Measurements from ENCODE around the gene UNC5CL.

The UNC5CL gene

DNA sequence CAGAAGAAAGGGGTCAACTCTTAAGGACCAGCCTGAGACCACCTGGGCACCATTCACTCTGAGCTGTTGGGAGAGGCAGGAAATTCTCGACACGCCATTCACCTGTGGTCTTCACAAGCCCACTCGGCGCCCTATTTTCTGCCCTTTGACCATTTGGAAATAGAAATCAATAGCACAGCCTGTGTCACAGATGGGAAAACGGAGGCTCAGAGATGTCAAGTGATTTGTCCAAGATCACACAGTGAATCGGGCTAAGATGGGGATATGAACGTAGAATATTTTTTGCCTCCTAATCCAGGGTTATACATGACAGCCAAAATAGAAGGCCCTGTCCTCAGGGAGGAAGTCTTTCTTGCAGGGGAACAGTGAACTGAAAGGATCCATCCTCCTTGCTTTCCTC lies 10.9 kb upstream of the UNC5CL start:
- no peaks in the 10 kb centered on the region for H3K27me3 ChIP-seq (ENCODE audit: control insufficient read depth in 1 of 2, insufficient read depth in 2 of 2, low read length in 2 of 2)
- H3K27ac ChIP-seq (ENCODE audit: low read length) = no peak overlapping the region
- H3K4me1 ChIP-seq (ENCODE audit: control insufficient read depth, insufficient read depth, low read length) = peaks cover 33% of the 10 kb centered on the region
- no peak overlapping the region for H3K9ac ChIP-seq (ENCODE audit: low read length in 2 of 2)
- no peaks in the 10 kb centered on the region for H3K9me3 ChIP-seq (ENCODE audit: control insufficient read depth in 2 of 2, low read length in 2 of 2)
- H3K36me3 ChIP-seq (ENCODE audit: control insufficient read depth in 2 of 2, insufficient read depth in 2 of 2, low read length in 2 of 2) = no peaks in the 10 kb centered on the region
- H3K4me3 ChIP-seq (ENCODE audit: low read length in 2 of 2) = peak overlapping the region in 1 of 2 donors; percentile 14

DNA sequence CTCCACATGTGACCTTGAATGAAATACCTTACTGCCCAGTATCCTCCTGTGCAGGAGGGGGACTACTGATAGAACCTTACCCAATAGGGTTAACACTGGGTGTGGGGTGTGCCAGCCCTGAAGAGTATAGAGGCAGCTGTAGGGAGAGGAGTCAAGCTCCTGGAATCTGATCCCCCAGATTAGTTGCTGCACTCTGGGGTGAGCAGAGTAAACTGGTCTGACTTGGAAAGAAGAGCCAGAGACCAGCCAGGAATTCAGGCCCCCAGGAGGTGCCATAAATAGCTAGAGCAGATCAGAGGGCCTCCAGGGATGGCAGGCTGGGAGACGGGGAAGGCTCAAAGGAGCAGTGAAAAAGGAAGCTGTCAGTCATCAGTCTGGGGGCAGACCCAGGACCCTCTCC lies 10.5 kb upstream of the UNC5CL start:
- Histone ChIP-seq H3K27me3 (ENCODE audit: control insufficient read depth in 1 of 2, insufficient read depth in 2 of 2, low read length in 2 of 2) (no peaks in the 10 kb centered on the region), H3K9me3 (ENCODE audit: control insufficient read depth in 2 of 2, low read length in 2 of 2) (no peaks in the 10 kb centered on the region), H3K4me3 (ENCODE audit: low read length in 2 of 2) (peak overlapping the region in 1 of 2 donors; percentile 14), H3K4me1 (ENCODE audit: control insufficient read depth, insufficient read depth, low read length) (peaks cover 29% of the 10 kb centered on the region), H3K9ac (ENCODE audit: low read length in 2 of 2) (peak overlapping the region in 1 of 2 donors; percentile 7), H3K27ac (ENCODE audit: low read length) (no peak overlapping the region), H3K36me3 (ENCODE audit: control insufficient read depth in 2 of 2, insufficient read depth in 2 of 2, low read length in 2 of 2) (no peaks in the 10 kb centered on the region)

DNA sequence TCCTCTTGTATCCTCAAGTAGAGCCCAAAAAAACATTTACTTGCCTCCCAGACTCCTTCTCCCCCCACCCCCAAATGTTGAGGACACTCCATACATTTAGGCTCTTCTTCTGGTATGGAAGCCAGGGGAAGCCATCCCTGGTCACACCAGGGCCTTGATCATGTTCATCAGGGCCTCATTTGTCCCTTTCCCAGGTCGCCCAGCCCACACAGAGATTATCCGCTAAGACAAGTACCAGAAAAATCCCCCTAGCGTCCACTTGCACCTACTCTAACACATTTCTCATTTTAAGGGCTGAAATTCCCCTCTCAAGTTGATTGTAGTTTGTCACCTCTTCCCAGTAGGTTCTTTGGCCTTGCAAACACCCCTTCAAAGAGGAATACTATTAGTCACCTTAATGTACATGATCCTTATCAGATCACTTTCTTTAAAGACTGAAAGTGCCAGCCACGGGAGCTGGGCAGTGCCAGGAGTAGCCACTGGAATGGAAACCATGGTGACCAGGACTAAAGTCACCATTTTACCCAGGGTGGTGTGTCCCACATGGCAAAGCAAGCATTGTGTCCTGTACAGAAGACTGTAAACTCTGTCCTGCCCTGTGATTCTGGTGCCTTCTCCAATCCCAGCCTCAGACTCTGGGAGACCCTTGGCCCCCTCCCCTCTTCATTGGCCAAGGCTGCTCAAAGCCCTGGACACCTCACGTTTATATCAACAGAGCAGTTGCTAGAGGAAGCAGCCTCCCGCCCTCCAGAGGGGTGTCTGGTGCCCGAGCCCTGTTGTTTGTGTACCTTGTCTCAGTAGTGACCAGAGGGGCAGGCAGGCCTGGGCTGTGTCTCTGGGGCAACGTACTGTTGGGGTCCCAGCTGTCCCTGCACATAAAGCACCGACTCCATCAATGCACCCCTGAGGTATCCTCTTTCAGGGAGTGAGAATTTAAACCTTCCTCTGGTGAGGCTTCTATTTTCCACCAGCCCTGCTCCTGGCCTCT lies 9.0 kb upstream of the UNC5CL start:
- Histone ChIP-seq H3K9me3 (ENCODE audit: control insufficient read depth in 2 of 2, low read length in 2 of 2) (no peaks in the 10 kb centered on the region), H3K27me3 (ENCODE audit: control insufficient read depth in 1 of 2, insufficient read depth in 2 of 2, low read length in 2 of 2) (no peaks in the 10 kb centered on the region), H3K4me1 (ENCODE audit: control insufficient read depth, insufficient read depth, low read length) (peaks cover 19% of the 10 kb centered on the region), H3K27ac (ENCODE audit: low read length) (peak overlapping the region; percentile 37), H3K36me3 (ENCODE audit: control insufficient read depth in 2 of 2, insufficient read depth in 2 of 2, low read length in 2 of 2) (no peaks in the 10 kb centered on the region), H3K4me3 (ENCODE audit: low read length in 2 of 2) (no peak overlapping the region), H3K9ac (ENCODE audit: low read length in 2 of 2) (no peak overlapping the region)

DNA sequence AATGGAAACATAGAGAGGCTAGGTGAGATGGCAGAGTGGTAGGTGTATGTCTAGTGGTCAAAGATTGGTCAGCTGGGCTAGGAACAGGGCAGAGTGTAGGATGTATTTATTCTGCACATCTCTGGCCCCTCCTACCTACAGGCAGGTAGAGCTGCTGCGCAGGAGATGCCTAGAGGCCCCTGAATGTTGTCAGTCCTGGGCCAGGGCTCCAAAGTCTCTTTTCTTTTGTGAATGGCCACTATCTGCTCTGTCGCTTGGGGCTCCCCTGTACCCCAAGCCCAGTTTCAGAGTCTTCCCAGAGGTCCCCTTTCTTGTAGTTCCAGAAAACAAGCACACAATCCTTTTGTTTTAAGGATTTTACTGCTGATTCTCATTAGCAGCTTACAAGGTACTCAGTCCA lies 8.3 kb upstream of the UNC5CL start:
- H3K27me3 ChIP-seq (ENCODE audit: control insufficient read depth in 1 of 2, insufficient read depth in 2 of 2, low read length in 2 of 2) = no peaks in the 10 kb centered on the region
- peaks cover 13% of the 10 kb centered on the region for H3K4me1 ChIP-seq (ENCODE audit: control insufficient read depth, insufficient read depth, low read length)
- no peaks in the 10 kb centered on the region for H3K36me3 ChIP-seq (ENCODE audit: control insufficient read depth in 2 of 2, insufficient read depth in 2 of 2, low read length in 2 of 2)
- no peak overlapping the region for H3K27ac ChIP-seq (ENCODE audit: low read length)
- H3K9me3 ChIP-seq (ENCODE audit: control insufficient read depth in 2 of 2, low read length in 2 of 2) = no peaks in the 10 kb centered on the region
- H3K4me3 ChIP-seq (ENCODE audit: low read length in 2 of 2) = no peak overlapping the region
- no peak overlapping the region for H3K9ac ChIP-seq (ENCODE audit: low read length in 2 of 2)

DNA sequence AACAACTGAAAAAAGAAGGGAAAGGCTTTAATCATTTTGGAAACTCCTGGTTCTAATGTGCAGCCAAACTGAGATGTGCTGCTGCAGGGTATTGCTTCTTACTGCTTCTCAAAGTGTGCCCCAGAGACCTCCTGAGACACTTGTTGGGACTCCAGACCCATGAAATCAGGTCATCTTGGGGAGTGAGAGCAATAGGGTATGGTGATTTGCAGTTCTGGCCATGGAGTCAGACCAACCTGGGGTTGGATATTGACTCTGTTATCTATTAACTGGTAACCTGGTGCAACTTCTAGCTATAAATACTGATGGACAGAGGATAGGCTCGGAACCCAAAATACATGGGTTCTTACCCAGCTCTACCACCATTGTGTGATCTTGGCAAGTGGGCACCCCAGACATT lies 7.1 kb upstream of the UNC5CL start:
- Histone ChIP-seq H3K36me3 (ENCODE audit: control insufficient read depth in 2 of 2, insufficient read depth in 2 of 2, low read length in 2 of 2) (no peaks in the 10 kb centered on the region), H3K4me1 (ENCODE audit: control insufficient read depth, insufficient read depth, low read length) (peaks cover 12% of the 10 kb centered on the region), H3K9ac (ENCODE audit: low read length in 2 of 2) (no peak overlapping the region), H3K27me3 (ENCODE audit: control insufficient read depth in 1 of 2, insufficient read depth in 2 of 2, low read length in 2 of 2) (no peaks in the 10 kb centered on the region), H3K27ac (ENCODE audit: low read length) (no peak overlapping the region), H3K9me3 (ENCODE audit: control insufficient read depth in 2 of 2, low read length in 2 of 2) (no peaks in the 10 kb centered on the region), H3K4me3 (ENCODE audit: low read length in 2 of 2) (no peak overlapping the region)

DNA sequence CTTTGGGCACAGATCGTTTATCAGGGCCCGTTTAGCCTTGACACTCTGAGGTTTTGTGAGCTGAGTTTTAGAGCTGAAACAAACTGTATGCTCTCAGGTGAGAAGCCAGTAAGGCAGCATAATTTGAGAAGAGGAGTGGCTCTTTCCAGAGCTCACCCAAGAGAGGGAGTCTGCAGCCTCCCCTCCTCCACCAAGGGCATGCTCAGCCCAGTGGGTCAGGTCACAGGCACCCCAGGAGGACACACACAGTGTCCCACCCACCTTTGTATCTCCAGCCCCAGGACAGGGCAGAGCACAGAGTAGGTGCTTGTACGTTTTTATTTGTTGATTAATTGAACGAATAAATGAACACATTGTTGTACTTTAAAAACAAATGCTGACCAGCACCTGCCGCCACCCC lies 6.6 kb upstream of the UNC5CL start:
- no peaks in the 10 kb centered on the region for H3K9me3 ChIP-seq (ENCODE audit: control insufficient read depth in 2 of 2, low read length in 2 of 2)
- no peak overlapping the region for H3K27ac ChIP-seq (ENCODE audit: low read length)
- H3K27me3 ChIP-seq (ENCODE audit: control insufficient read depth in 1 of 2, insufficient read depth in 2 of 2, low read length in 2 of 2) = no peaks in the 10 kb centered on the region
- no peaks in the 10 kb centered on the region for H3K36me3 ChIP-seq (ENCODE audit: control insufficient read depth in 2 of 2, insufficient read depth in 2 of 2, low read length in 2 of 2)
- no peak overlapping the region for H3K9ac ChIP-seq (ENCODE audit: low read length in 2 of 2)
- no peak overlapping the region for H3K4me3 ChIP-seq (ENCODE audit: low read length in 2 of 2)
- peaks cover 12% of the 10 kb centered on the region for H3K4me1 ChIP-seq (ENCODE audit: control insufficient read depth, insufficient read depth, low read length)

DNA sequence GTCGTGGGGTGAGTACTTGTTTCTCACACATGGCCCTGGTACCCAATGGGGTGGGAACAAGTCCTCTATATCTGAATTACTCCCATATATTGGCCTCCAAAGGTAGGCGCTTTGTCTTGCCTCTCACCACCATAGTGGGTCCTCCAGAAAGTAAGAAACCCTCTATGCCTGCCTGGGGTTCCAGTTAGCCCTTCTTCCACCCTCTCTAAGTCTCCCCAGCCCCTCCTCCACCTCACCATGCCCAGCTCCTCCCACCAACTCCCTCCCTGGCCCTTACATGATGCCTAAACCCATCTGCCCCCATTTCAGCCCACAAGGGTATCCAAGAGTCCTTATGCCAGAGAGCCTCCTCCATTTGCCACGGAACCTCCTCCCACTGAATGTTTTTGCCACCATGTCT lies 4.1 kb upstream of the UNC5CL start:
- H3K4me1 ChIP-seq (ENCODE audit: control insufficient read depth, insufficient read depth, low read length) = peaks cover 5% of the 10 kb centered on the region
- H3K9ac ChIP-seq (ENCODE audit: low read length in 2 of 2) = no peak overlapping the region
- H3K27ac ChIP-seq (ENCODE audit: low read length) = no peak overlapping the region

DNA sequence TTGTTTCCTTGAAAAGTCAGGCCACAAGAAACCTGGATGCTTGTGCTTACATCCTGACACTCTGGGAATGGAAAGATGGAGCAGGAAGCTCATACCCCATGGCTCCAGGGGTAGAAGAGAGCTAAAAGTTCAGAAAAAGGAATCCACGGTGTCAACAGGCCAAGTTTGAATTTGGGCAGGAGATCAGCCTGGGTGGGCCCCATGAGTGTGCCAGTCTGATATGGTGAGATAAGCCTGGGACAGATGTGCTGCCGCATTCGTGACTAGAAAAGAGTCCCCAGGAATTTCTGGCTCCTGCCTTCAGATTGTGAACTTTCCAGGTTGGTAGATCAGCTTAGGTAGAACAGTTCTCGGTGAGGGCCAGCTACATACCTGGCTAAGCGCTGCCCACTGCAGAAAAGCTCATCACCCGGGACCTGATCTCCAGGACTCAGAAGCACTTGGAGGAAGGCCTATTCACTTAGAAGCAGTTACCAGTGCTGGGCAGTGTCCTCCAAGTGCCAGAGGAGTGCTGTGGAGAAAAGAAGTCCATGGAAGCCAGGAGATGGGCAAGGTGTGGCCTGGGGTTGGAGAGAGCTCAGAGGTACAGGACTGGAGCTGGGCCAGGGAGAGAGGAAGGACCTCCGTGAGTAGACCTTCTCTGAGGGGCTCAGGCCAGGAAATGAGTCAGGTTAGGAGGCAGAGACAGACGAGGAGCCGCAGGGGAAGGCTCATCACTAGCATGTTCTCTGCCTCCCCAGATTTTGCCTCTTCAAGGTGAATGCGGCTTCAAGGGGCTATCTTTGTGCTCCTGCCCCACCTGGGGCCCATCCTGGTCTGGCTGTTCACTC lies 3.4 kb upstream of the UNC5CL start, which contains the start of gene TSPO2:
TSS of gene TSPO2 (plus strand) at position 242 of the 830 bp plus-strand sequence. CDS start at position 761, 519 bp downstream.
- no peak within 1 kb of the TSS for H3K4me3 ChIP-seq (ENCODE audit: low read length in 2 of 2)

More for the DNA sequence above, 4.1 kb upstream of the UNC5CL start:
- Histone ChIP-seq H3K4me3 (ENCODE audit: low read length in 2 of 2) (no peak overlapping the region), H3K27me3 (ENCODE audit: control insufficient read depth in 1 of 2, insufficient read depth in 2 of 2, low read length in 2 of 2) (no peaks in the 10 kb centered on the region), H3K36me3 (ENCODE audit: control insufficient read depth in 2 of 2, insufficient read depth in 2 of 2, low read length in 2 of 2) (no peaks in the 10 kb centered on the region), H3K9me3 (ENCODE audit: control insufficient read depth in 2 of 2, low read length in 2 of 2) (no peaks in the 10 kb centered on the region)

DNA sequence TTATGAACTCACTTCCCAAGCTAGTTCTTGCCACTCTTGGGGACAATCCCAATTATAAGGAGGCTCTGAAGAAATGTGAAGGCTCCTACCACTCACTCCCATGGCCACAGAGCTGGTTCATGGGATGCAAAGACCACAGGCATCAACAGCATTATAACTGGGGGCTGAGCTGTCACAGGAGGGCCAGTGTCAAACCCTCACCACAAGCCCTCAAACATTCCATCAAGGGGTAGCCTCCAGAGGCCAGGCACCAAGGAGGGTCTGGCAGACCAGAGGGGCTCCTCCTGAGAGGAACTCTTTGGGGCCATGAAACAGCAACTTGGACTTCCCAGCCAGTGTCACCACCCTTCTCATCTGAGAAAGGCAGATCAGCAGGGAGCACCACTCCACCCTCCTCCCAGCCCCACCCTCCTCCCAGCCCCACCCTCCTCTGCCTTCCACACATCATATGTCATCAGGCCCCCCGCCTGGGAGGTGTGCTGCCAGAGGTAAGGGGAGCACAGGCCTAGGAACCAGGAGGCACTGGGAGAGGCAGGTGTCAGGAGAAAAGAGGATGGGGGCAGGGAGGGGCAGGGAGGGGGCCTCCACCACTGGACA lies 2.0 kb upstream of the UNC5CL start:
- Histone ChIP-seq H3K9ac (ENCODE audit: low read length in 2 of 2) (no peak overlapping the region), H3K27ac (ENCODE audit: low read length) (no peak overlapping the region), H3K27me3 (ENCODE audit: control insufficient read depth in 1 of 2, insufficient read depth in 2 of 2, low read length in 2 of 2) (no peaks in the 10 kb centered on the region), H3K9me3 (ENCODE audit: control insufficient read depth in 2 of 2, low read length in 2 of 2) (no peaks in the 10 kb centered on the region), H3K36me3 (ENCODE audit: control insufficient read depth in 2 of 2, insufficient read depth in 2 of 2, low read length in 2 of 2) (no peaks in the 10 kb centered on the region), H3K4me1 (ENCODE audit: control insufficient read depth, insufficient read depth, low read length) (peaks cover 5% of the 10 kb centered on the region), H3K4me3 (ENCODE audit: low read length in 2 of 2) (no peak overlapping the region)

More for the DNA sequence above, 3.4 kb upstream of the UNC5CL start, which contains the start of gene TSPO2:
- no peaks in the 10 kb centered on the region for H3K9me3 ChIP-seq (ENCODE audit: control insufficient read depth in 2 of 2, low read length in 2 of 2)
- no peak within 1 kb of the TSS for H3K9ac ChIP-seq (ENCODE audit: low read length in 2 of 2)
- H3K27ac ChIP-seq (ENCODE audit: low read length) = no peak within 1 kb of the TSS
- peaks cover 5% of the 10 kb centered on the region for H3K4me1 ChIP-seq (ENCODE audit: control insufficient read depth, insufficient read depth, low read length)
- no peaks in the 10 kb centered on the region for H3K27me3 ChIP-seq (ENCODE audit: control insufficient read depth in 1 of 2, insufficient read depth in 2 of 2, low read length in 2 of 2)
- H3K36me3 ChIP-seq (ENCODE audit: control insufficient read depth in 2 of 2, insufficient read depth in 2 of 2, low read length in 2 of 2) = no peaks in the 10 kb centered on the region

DNA sequence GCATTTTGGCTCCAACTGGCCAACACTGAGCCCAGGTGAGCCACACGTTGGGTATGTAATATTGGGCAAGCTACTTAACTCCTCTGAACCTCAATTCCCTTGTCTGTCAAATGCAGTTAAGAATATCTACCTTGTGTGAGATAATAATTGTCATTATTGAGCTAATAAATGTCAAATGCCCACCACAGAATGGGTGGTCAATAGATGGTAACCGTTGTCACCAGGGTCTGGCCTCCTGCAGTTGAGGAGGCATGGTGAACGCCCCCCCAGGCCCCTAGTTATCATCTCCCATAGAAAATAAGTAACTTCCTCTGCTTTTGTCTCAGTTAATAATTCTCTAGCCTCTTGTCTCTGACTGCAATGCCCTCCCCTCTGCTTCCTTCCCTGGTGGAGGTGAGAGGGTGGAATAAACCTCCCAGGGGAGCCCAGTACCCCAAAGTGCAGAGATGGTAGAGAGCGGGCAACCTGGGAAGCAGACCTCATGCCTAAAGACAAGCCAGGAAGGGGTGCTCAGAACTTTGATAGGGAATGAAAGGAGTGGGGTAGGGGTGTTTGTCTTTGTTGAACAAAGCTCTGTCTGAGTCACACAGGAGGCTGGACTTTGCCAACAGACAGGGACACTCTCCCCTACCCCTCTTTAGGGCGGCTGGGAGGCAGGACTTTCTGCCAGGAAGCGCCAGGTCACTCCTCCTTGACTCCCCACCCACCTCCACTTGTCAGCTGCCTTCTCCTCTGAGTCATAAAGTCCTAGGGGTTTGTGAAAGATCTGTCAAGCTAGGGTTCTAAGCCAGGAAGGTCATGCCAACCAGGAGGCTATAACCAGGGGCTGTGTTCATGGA lies 1.3 kb upstream of the UNC5CL start:
- Histone ChIP-seq H3K9ac (ENCODE audit: low read length in 2 of 2) (no peak overlapping the region), H3K4me3 (ENCODE audit: low read length in 2 of 2) (no peak overlapping the region), H3K27ac (ENCODE audit: low read length) (no peak overlapping the region), H3K9me3 (ENCODE audit: control insufficient read depth in 2 of 2, low read length in 2 of 2) (no peaks in the 10 kb centered on the region), H3K27me3 (ENCODE audit: control insufficient read depth in 1 of 2, insufficient read depth in 2 of 2, low read length in 2 of 2) (no peaks in the 10 kb centered on the region), H3K4me1 (ENCODE audit: control insufficient read depth, insufficient read depth, low read length) (peaks cover 5% of the 10 kb centered on the region), H3K36me3 (ENCODE audit: control insufficient read depth in 2 of 2, insufficient read depth in 2 of 2, low read length in 2 of 2) (no peaks in the 10 kb centered on the region)

All from stomach smooth muscle (tissue), 2 donors.